Cardiac septum (tissue), 1 donor: ENCODE measurements around the gene TMEM81. TPM values are rescaled to one million over a fixed set of nuclear protein-coding genes. Genes with fewer than 3 reads are reported as not detected.

Experiments
- DNase-seq: peaks from one replicate; pipeline ENCODE4 v3.0.0-alpha.2; 2020; ENCODE audit warnings: low spot score
- intact Hi-C: fragments of 100-400 bp; cut with DNase I; formaldehyde crosslinking; loops from one replicate; pipeline ENCODE4 v1.14.0; 2022
- total RNA-seq: library from RNA; stranded (reverse); fragmentation: NEBNext Ultra II Directional; extraction: Animal tissue kit (Norgen Biotek cat#: 25700); gene quantifications from one replicate; pipeline ENCODE4 v1.2.1, GENCODE V29; 2021
- donor health status: DM: no; HTN: no; CAD: no.

The TMEM81 gene
- total RNA-seq, 1 donor from 2014 or later, result 1.7 TPM

DNA sequence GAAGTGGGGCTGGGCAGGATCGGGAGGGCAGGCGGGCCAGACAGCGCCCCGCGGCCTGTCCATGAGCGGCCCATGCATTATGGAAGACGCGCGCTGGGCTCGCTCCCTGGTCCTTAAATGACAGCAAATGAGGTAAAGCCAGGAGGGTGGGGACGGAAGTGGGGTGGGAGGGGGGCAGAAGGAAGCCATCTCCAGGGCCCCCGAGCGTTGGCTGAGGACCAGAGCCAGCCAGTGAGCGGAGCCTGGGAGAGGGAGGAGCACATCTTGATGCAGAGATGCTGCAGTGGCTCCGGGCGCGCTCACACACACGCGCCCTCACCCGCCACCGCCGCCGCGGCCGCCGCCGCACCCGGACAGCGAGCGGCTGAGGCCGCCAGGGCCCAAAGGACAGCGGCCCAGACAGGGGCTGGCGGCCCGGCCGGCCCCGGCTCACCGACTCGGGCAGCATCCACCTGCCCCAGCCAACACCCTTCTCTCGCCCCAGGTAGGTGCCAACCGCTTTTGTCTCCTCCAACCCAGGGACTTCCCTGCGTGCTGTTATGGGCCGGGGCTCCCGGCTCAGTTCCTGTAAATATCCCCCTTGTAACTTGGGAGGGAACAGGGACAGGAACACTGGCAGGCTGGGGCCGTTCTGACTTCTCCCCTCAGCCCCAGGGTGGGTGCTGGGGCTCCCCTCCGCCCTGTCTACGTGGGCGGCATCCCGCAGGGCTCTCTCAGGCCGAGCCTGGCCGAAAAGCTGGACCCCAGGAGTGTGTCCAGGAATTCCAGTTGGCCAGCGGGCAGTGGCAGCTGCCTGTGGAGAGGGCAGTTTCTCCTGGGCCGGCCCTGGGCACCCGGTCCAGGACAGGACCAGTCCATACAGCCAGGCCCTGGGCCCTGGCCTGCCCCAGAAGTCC is 41.1 kb downstream of the TMEM81 start, which contains the start of gene CNTN2:
Gene CNTN2, plus strand, starts transcription at position 302 of the 896 bp plus-strand sequence. CDS start 9,974 bp downstream, outside the sequence.
- intact Hi-C loops, result no loop called here
- DNase-seq, result no peak

DNA sequence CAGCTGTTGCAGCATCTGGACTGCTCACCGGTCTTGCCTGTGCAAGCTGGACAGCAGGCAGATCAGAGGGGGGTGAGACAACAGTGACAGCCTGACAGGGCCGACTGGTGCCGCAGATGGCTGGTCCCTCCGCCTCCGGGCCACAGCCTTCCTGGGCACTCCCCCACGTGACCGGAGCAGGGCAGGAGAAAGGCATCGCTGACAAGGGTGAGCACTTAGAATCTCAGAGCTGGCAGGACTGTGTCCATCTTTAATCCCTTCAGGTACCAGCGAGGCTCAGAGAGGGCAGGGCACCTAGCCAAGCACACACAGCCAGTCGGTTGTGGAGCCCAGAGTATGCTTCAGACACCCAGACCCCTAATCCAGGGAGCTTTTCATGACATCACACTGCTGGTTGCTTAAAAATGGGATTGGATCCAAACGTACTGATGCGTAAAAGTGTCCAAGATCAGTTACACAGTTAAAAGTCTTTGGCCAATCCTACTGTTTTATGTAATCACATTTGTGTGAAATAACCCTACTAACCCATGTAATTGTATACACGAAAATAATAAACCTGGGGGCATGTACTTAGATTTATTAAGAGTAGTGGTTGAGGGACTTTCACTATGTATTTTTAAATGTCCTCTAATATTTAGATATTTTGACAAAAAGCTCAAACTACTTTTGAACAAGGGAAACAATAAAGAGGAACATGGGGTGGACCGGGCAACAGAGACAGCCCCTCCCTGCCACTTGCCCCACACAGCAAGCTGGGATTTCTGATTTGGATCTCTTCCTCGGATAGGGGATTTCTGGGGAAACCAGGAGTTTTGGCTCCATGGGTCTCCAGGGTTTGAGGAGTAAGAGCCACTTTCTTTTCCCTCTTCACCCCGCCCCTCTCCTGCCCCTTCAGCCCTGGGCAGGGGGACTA is 42.0 kb downstream of the TMEM81 start:
- DNase-seq, result no peak
- intact Hi-C loops, result no loop called here

DNA sequence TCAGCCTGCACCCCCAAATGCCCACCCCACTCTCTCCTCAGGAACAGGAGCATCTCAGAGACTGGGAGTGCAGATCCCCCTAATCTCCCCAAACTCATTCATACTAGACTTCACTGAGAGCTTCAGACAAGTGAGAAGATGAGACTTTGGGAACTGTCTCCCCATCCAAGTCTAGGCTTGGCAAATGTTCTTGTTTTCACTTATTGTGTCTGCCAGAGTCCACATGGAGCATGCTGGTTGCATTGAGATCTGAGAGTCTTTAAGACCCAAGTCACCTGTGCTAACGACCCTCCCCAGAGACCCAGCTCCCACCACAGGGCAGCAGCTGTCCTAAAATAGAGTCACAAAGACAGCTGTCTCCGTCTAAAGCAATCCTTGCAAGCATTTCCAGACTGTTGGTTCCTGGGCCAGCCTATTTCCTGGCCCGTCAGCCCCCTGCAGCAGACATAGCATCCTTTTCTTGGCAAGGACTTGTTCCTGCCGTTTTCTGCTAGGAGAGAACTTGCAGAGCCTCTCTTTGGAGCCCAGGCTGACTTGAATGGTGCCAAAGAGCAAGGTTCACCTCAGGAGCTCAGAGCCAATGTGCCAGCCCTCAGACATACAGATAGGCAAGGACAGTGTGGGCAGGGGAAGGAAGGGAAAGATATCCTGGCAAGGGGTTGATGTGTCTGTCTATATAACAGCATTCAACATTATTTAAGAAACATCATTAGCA is 43.1 kb downstream of the TMEM81 start:
- intact Hi-C loops, result no loop called here

DNA sequence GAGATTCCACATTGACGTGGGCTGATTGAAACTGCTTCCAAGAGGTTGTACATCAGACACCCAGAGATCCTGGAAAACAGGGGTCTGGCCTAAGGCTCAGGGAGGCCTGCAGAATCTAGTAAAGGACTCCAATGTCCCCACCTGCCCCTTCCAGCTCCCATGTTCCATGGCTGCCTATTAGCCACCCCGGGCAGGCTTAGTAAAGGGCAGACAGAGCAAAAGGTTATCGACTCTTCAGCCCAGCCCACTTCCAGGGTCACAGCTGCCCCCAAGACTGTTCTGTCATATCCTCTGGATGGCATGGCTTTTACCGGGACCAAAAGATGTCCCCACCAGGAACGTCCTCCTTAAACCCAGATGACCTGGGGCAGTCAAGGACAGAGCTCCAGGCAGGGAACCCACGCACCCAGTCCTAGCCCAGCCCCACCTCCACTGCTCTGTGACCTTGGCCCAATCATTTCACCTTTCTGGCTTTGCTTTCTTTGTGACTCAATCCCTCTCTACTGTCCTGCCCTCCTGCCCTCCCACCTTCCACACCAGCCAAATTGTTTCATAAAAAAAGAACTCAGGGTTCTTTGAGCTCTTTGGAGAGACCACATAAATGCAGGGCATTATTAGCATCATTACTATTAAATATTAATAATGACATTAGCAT is 46.0 kb downstream of the TMEM81 start:
- DNase-seq, result no peak
- intact Hi-C loops, result no loop called here

More for the DNA sequence above, 43.1 kb downstream of the TMEM81 start:
- DNase-seq, result no peak

DNA sequence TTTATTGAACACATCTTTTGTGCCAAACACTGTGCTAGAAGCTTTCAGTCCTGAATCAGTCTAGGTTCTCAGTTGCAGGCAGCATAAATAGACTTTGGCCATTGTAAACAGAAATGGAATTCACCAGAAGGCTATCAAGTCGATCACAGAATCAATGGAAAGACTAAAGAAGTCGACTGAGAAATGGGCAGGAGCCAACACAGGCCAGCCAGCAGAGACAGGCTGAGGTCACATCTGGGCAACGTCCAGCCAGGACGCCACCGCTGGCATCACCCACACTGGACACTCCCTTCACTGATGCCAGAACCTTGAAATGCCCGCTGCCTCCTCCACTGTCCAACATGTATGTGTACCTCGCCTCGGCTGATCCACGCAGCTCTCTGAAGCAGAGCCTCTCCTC is 46.7 kb downstream of the TMEM81 start:
- intact Hi-C loops, result no loop called here

More for the DNA sequence above, 46.7 kb downstream of the TMEM81 start:
- DNase-seq, result no peak

Other genes with a start within 250 kb of the TMEM81 start
- gene NFASC, start 213.6 kb downstream of the TMEM81 start, total RNA-seq, result 16.0 TPM
- gene CNTN2, start 41.2 kb downstream of the TMEM81 start, total RNA-seq, result 0.30 TPM
- gene RBBP5, start 37.5 kb upstream of the TMEM81 start, total RNA-seq, result 10.1 TPM
- 7.3 TPM for gene DSTYK, start 127.2 kb upstream of the TMEM81 start, total RNA-seq
- 4.0 TPM for gene TMCC2, start 143.5 kb upstream of the TMEM81 start, total RNA-seq
- 0.75 TPM for gene NUAK2, start 237.3 kb upstream of the TMEM81 start, total RNA-seq